HepG2 (cell line): Measurements from ENCODE around the gene PIEZO1. TPM values are rescaled to one million over a fixed set of nuclear protein-coding genes. Genes with fewer than 3 reads are reported as not detected.

Experiments
- ARNTL ChIP-seq: sonication (generic); formaldehyde crosslinking; IDR thresholded peaks from 2 replicates; pipeline ENCODE4 v1.4.0; 2020; ENCODE audit warnings: mild to moderate bottlenecking, missing genetic modification reagents
- JUN ChIP-seq: sonication (generic); formaldehyde crosslinking; IDR thresholded peaks from 2 replicates; pipeline ENCODE4 v1.4.0; 2020; ENCODE audit warnings: mild to moderate bottlenecking, missing genetic modification reagents
- MTF2 ChIP-seq: sonication (generic); formaldehyde crosslinking; IDR thresholded peaks from 2 replicates; pipeline ENCODE4 v1.5.0; 2020; ENCODE audit warnings: missing genetic modification reagents, borderline replicate concordance
- PHB2 ChIP-seq: fragments of 450-650 bp; IDR thresholded peaks from 2 replicates; pipeline ENCODE4 v1.6.1; 2018; ENCODE audit not compliant: partially characterized antibody
- SATB2 ChIP-seq: sonication (generic); formaldehyde crosslinking; IDR thresholded peaks from 2 replicates; pipeline ENCODE4 v1.5.0; 2020; ENCODE audit warnings: missing genetic modification reagents
- SMYD3 ChIP-seq: sonication (generic); formaldehyde crosslinking; IDR thresholded peaks from 2 replicates; pipeline ENCODE4 v1.8.1; 2023; ENCODE audit warnings: mild to moderate bottlenecking, missing genetic modification reagents
- TARDBP ChIP-seq: sonication (generic); formaldehyde crosslinking; IDR thresholded peaks from 2 replicates; pipeline ENCODE4 v1.8.0; 2022; ENCODE audit warnings: mild to moderate bottlenecking, missing genetic modification reagents
- ZBTB33 ChIP-seq: sonication (generic); formaldehyde crosslinking; IDR thresholded peaks from 2 replicates; pipeline ENCODE4 v1.4.0; 2020; ENCODE audit warnings: missing genetic modification reagents
- ZFP36 ChIP-seq: fragments of 150-350 bp; IDR thresholded peaks from 2 replicates; pipeline ENCODE4 v1.6.1; 2018; ENCODE audit warnings: borderline replicate concordance, low read length, low read depth; ENCODE audit not compliant: partially characterized antibody
- ZNF432 ChIP-seq: sonication (generic); formaldehyde crosslinking; IDR thresholded peaks from 2 replicates; pipeline ENCODE4 v1.5.0; 2020; ENCODE audit warnings: missing genetic modification reagents, mild to moderate bottlenecking, borderline replicate concordance
- ZNF577 ChIP-seq: sonication (generic); formaldehyde crosslinking; IDR thresholded peaks from 2 replicates; pipeline ENCODE4 v1.4.0; 2020; ENCODE audit warnings: mild to moderate bottlenecking, low read depth, missing genetic modification reagents, borderline replicate concordance
- ZNF776 ChIP-seq: sonication (generic); formaldehyde crosslinking; IDR thresholded peaks from 2 replicates; pipeline ENCODE4 v1.4.0; 2020; ENCODE audit warnings: mild to moderate bottlenecking, missing genetic modification reagents
- ZNF782 ChIP-seq: sonication (generic); formaldehyde crosslinking; IDR thresholded peaks from 2 replicates; pipeline ENCODE4 v1.4.0; 2020; ENCODE audit warnings: missing genetic modification reagents, mild to moderate bottlenecking, borderline replicate concordance
- polyA plus RNA-seq, 8 experiments: library from polyadenylated mRNA; depleted of rRNA in 3 of 8; stranded (reverse) in 7 of 8; unstranded in 1 of 8; fragments of >200 nt; fragmentation: Illumina TruSeq in 4 of 8; extraction: Trizol in 4 of 8; gene quantifications; 2 replicates each; pipeline versions ENCODE4 v1.2.1 to v1.2.3, GENCODE V29; 2011 to 2016; ENCODE audit warnings: low read depth in 4 of 8, missing spikeins in 1 of 8, mixed read lengths in 1 of 8; ENCODE audit not compliant: insufficient read depth in 1 of 8
- total RNA-seq, 5 experiments: library from RNA; depleted of rRNA; stranded (reverse); fragments of >200 nt; fragmentation: Illumina TruSeq; extraction: Trizol; gene quantifications; 2 replicates each; pipeline ENCODE4 v1.2.3, GENCODE V29; 2016; ENCODE audit warnings: low read depth in 1 of 5
- TF ChIP-seq, protein P1 (sequence below), 2 experiments: fragments of 450-650 bp in 1 of 2; sonication (generic) in 1 of 2; formaldehyde crosslinking in 1 of 2; IDR thresholded peaks; 2 replicates each; pipeline versions ENCODE4 v1.6.1 to v1.8.0; 2016 to 2022; ENCODE audit warnings: antibody characterized with exemption in 1 of 2, mild to moderate bottlenecking in 1 of 2, missing genetic modification reagents in 1 of 2
- TF ChIP-seq, protein P2 (sequence below): sonication (generic); formaldehyde crosslinking; IDR thresholded peaks from 2 replicates; pipeline ENCODE4 v1.4.0; 2020; ENCODE audit warnings: mild to moderate bottlenecking, missing genetic modification reagents
- TF ChIP-seq, protein P3 (sequence below): sonication (generic); formaldehyde crosslinking; IDR thresholded peaks from 2 replicates; pipeline ENCODE4 v1.8.1; 2023; ENCODE audit warnings: mild to moderate bottlenecking, missing genetic modification reagents

PIEZO1 gene
- total and polyA plus RNA-seq, 2 of the 13 experiments (the other 11 are each of a cell fraction or from before 2014, with no cell fraction given): 67.9 to 85.0 TPM

DNA sequence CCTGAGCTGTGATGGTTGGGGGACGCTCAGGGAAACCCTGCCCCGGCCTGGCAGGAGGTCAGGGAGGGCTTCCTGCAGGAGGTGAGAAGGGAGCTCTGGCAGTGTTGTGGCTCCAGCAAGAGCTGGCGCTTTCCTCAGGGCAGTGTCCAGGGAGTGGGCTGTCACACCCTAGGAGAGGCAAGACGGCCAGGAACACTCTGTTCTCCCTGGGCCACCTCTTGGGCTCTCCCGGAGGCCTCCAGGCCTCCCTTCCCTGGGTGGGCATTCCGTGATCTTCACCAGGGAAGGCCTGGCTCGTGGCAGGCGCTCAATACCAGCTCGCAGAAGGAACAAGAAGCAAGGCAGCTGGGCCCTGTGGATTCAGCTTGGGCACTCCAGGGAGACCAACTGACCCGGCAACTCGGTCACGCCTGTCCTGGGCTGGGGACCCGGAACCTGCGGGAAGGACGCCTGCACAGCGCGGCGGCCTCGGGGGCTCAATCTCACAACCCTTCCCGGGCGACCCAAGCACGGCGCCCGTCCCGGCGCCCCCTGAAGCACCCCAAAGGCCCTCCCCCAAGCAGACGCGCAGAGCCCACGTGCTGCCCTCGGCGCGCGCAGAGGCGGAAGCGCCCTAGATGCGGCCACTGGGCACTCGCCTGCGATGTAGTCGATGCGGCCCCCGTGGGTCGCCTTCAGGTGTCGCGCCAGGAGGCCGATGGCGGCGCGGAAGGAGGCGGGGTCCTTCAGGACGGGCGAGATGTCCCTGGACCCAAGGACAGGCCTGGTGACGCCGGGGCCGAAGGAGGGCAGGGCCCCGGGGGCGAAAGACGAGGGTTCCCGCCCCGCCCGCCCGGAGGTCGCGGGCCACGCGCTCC is 26.1 kb upstream of the PIEZO1 start (continued):
- TF ChIP-seq, protein P1, sequence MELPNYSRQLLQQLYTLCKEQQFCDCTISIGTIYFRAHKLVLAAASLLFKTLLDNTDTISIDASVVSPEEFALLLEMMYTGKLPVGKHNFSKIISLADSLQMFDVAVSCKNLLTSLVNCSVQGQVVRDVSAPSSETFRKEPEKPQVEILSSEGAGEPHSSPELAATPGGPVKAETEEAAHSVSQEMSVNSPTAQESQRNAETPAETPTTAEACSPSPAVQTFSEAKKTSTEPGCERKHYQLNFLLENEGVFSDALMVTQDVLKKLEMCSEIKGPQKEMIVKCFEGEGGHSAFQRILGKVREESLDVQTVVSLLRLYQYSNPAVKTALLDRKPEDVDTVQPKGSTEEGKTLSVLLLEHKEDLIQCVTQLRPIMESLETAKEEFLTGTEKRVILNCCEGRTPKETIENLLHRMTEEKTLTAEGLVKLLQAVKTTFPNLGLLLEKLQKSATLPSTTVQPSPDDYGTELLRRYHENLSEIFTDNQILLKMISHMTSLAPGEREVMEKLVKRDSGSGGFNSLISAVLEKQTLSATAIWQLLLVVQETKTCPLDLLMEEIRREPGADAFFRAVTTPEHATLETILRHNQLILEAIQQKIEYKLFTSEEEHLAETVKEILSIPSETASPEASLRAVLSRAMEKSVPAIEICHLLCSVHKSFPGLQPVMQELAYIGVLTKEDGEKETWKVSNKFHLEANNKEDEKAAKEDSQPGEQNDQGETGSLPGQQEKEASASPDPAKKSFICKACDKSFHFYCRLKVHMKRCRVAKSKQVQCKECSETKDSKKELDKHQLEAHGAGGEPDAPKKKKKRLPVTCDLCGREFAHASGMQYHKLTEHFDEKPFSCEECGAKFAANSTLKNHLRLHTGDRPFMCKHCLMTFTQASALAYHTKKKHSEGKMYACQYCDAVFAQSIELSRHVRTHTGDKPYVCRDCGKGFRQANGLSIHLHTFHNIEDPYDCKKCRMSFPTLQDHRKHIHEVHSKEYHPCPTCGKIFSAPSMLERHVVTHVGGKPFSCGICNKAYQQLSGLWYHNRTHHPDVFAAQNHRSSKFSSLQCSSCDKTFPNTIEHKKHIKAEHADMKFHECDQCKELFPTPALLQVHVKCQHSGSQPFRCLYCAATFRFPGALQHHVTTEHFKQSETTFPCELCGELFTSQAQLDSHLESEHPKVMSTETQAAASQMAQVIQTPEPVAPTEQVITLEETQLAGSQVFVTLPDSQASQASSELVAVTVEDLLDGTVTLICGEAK (IDR thresholded peaks at IDR 0.05): no peak
- TF ChIP-seq, protein P1 (CRISPR knock-in tag; IDR thresholded peaks at IDR 0.05): no peak; the same call in 1 of the 2 replicates
- TF ChIP-seq ZNF432 (no peak), SMYD3 (CRISPR knock-in tag) (no peak), ZBTB33 (peak; percentile 3; the same call in 1 of the 2 replicates), ZNF577 (0 out of 2 replicates have a peak, but pooled peaks have one; percentile 82), ARNTL (CRISPR knock-in tag) (peak; percentile 79; the same call in 1 of the 2 replicates), ZFP36 (peak; percentile 49), PHB2 (no peak), ZNF776 (peak; percentile 71), ZNF782 (CRISPR knock-in tag) (0 out of 2 replicates have a peak, but pooled peaks have one; percentile 66), JUN (CRISPR knock-in tag) (no peak), SATB2 (CRISPR knock-in tag) (0 out of 2 replicates have a peak, but pooled peaks have one; percentile 29), TARDBP (no peak), MTF2 (0 out of 2 replicates have a peak, but pooled peaks have one; percentile 14)
- TF ChIP-seq, protein P2, sequence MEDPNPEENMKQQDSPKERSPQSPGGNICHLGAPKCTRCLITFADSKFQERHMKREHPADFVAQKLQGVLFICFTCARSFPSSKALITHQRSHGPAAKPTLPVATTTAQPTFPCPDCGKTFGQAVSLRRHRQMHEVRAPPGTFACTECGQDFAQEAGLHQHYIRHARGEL (CRISPR knock-in tag): peak; percentile 65; the same call in 1 of the 2 replicates
- TF ChIP-seq, protein P3, sequence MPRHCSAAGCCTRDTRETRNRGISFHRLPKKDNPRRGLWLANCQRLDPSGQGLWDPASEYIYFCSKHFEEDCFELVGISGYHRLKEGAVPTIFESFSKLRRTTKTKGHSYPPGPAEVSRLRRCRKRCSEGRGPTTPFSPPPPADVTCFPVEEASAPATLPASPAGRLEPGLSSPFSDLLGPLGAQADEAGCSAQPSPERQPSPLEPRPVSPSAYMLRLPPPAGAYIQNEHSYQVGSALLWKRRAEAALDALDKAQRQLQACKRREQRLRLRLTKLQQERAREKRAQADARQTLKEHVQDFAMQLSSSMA (CRISPR knock-in tag): no peak; the same call in 1 of the 2 replicates
